CD4-positive, alpha-beta T cell treated with Interleukin-4 for 4 hours (primary cell): Measurements from ENCODE around the gene PPP1R16B.

Experiments used
- DNase-seq: peaks from one replicate; pipeline ENCODE4 v3.0.0-alpha.2; 2020

Gene PPP1R16B

GRCh38 chr20:38880952-38881735, 75.6 kb downstream of the PPP1R16B start:
- DNase-seq, result no peak

- DNase-seq, result no peak
These were observed 76.4 kb downstream of the PPP1R16B start for GRCh38 chr20:38881806-38882440.

- DNase-seq, result no peak
These were observed 77.1 kb downstream of the PPP1R16B start for GRCh38 chr20:38882600-38882999.

- no peak for DNase-seq
These were observed 77.8 kb downstream of the PPP1R16B start for GRCh38 chr20:38883081-38883980.

- no peak for DNase-seq
These were observed 78.7 kb downstream of the PPP1R16B start for GRCh38 chr20:38883981-38884733.

GRCh38 chr20:38885357-38885756, 79.9 kb downstream of the PPP1R16B start:
- no peak for DNase-seq

- DNase-seq, result no peak
These were observed 82.7 kb downstream of the PPP1R16B start for GRCh38 chr20:38888059-38888831.

- no peak for DNase-seq
These were observed 83.6 kb downstream of the PPP1R16B start for GRCh38 chr20:38889050-38889449.

- no peak for DNase-seq
These were observed 84.4 kb downstream of the PPP1R16B start for GRCh38 chr20:38889792-38890496.

- no peak for DNase-seq
These were observed 85.0 kb downstream of the PPP1R16B start for GRCh38 chr20:38890497-38890818.

GRCh38 chr20:38892091-38892981, 86.8 kb downstream of the PPP1R16B start:
- DNase-seq, result no peak

GRCh38 chr20:38893056-38893564, 87.6 kb downstream of the PPP1R16B start:
- DNase-seq, result peak; percentile 28

- DNase-seq, result peak; percentile 73
These were observed 88.1 kb downstream of the PPP1R16B start for GRCh38 chr20:38893565-38894090.

- no peak for DNase-seq
These were observed 88.8 kb downstream of the PPP1R16B start for GRCh38 chr20:38894091-38894847.

GRCh38 chr20:38895098-38895949, 89.8 kb downstream of the PPP1R16B start:
- DNase-seq, result no peak

GRCh38 chr20:38896009-38896594, 90.6 kb downstream of the PPP1R16B start:
- no peak for DNase-seq

GRCh38 chr20:38897267-38897666, 91.8 kb downstream of the PPP1R16B start:
- DNase-seq, result no peak

GRCh38 chr20:38900606-38901005, 95.1 kb downstream of the PPP1R16B start:
- DNase-seq, result no peak
